ENCODE results near the gene MYH10. TPM values are rescaled to one million over a fixed set of nuclear protein-coding genes. Genes with fewer than 3 reads are reported as not detected.

Gene MYH10
- polyA plus RNA-seq, 1 donor = 73.6 TPM

DNA sequence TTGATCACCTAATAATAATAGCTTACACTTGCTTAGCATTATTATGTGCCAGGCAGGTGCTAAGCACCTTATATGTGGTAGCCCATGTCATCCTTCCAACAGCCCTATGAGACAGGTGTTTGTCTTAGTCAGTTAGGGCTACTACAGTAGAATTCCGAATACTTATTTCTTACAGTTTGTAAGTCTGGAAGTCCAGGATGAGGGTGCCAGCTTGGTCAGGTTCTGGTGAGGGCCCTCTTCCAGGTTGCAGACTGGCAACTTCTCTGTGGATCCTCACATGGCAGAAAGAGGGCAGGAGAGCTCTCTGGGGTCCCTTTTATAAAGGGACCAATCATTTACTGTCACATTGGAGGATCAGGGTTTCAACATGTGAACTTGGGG is 19.6 kb upstream of the MYH10 start:
- no peaks in the 10 kb centered on the region for H3K27me3 ChIP-seq (ENCODE audit: control insufficient read depth, insufficient read depth, low read length)
- H3K9me3 ChIP-seq (ENCODE audit: control insufficient read depth, low read depth, low read length) = no peaks in the 10 kb centered on the region
- no peak for DNase-seq
- H3K4me1 ChIP-seq (ENCODE audit: control insufficient read depth, insufficient read depth, low read length) = no peaks in the 10 kb centered on the region
- H3K4me3 ChIP-seq (ENCODE audit: low read length) = no peak overlapping the region
- no peak overlapping the region for H3K27ac ChIP-seq (ENCODE audit: low read length)
- H3K36me3 ChIP-seq (ENCODE audit: control insufficient read depth, insufficient read depth, low read length) = no peaks in the 10 kb centered on the region
- no CpG with 5 or more reads among the region's 1 CpG for WGBS (ENCODE audit: insufficient coverage, low lambda C conversion rate)

DNA sequence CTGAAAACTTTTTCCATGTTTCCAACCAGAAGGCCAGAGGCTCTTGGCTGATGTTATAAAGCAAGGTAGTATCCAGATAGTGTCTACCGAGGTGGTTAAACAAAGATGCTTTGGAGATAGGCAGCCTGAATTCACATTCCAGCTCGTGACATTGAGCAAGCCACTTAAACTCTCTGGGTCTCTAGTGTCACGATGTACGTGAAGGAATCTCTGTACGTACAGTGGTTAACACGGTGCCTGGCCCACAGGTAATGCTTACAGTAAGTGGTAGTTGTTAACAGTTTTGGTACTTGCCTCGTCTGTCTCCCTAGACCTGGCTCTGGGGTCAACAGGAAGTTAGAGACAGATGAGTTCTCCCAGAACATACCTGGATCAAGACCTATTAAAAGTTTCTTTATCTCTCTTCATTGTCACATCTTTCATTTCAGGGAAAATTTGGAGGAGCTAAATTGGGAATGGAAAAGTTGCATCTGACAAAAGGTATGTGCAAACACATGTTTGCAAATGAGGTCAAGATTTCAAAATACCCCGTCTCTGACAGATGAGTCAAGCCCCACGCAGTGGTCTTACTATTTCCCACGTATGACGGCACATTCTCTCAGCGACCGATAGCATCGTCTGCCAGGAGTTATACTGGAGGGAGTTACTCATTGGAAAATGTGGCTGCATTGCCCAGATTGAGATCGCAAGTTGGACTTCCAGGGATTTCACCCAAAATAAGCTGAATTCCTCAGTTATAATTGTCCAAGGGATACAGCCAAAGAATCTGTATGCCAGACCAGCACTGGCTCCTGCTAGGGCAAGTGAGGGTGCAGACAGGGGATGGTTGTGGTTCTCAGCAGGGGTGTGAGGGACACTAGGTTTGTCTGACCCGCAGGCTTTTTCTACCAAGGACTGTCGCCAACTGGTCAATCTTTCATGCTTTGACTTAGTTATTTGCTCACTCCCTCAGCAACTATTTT is 18.9 kb upstream of the MYH10 start:
- Histone ChIP-seq H3K4me3 (ENCODE audit: low read length) (no peak overlapping the region), H3K9me3 (ENCODE audit: control insufficient read depth, low read depth, low read length) (no peaks in the 10 kb centered on the region), H3K27ac (ENCODE audit: low read length) (no peak overlapping the region), H3K27me3 (ENCODE audit: control insufficient read depth, insufficient read depth, low read length) (no peaks in the 10 kb centered on the region), H3K4me1 (ENCODE audit: control insufficient read depth, insufficient read depth, low read length) (no peaks in the 10 kb centered on the region), H3K36me3 (ENCODE audit: control insufficient read depth, insufficient read depth, low read length) (no peaks in the 10 kb centered on the region)
- WGBS (ENCODE audit: insufficient coverage, low lambda C conversion rate) = no CpG with 5 or more reads among the region's 17 CpGs
- no peak for DNase-seq

DNA sequence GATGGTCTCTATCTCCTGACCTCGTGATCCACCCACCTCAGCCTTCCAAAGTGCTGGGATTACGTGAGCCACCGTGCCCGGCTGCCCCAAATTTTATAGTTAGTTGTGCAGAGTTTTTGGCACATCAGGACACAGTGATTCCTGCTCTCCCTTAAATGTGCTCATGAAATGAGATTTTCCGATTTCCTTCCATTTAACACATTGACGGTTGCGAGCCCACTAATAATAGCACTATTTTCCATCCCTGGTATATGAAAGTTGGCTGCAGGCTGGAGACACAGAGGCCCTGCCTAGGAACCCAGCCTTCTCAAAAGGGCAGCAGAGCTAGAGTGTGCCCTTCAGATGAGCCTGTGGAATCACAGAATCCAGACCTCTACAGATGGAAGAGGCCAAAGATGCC is 17.4 kb upstream of the MYH10 start:
- no peaks in the 10 kb centered on the region for H3K4me1 ChIP-seq (ENCODE audit: control insufficient read depth, insufficient read depth, low read length)
- DNase-seq = no peak
- no peak overlapping the region for H3K27ac ChIP-seq (ENCODE audit: low read length)
- WGBS (ENCODE audit: insufficient coverage, low lambda C conversion rate) = no CpG with 5 or more reads among the region's 7 CpGs
- no peaks in the 10 kb centered on the region for H3K36me3 ChIP-seq (ENCODE audit: control insufficient read depth, insufficient read depth, low read length)
- no peaks in the 10 kb centered on the region for H3K9me3 ChIP-seq (ENCODE audit: control insufficient read depth, low read depth, low read length)
- H3K4me3 ChIP-seq (ENCODE audit: low read length) = no peak overlapping the region
- H3K27me3 ChIP-seq (ENCODE audit: control insufficient read depth, insufficient read depth, low read length) = no peaks in the 10 kb centered on the region

DNA sequence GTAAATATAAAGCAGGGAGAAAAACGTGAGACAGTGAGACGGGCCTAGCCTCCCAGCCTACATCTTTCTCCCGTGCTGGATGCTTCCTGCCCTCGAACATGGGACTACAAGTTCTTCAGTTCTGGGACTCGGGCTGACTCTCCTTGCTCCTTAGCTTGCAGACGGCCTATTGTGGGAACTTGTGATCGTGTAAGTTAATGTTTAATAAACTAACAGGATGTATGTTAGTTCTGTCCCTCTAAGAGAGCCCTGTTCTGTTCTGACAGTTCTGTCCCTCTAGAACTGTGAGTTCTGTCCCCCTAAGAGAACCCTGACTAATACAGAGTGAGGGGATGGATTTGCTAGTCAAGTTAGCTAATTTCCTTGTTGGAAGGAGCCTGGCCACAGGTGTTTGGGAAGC is 16.7 kb upstream of the MYH10 start:
- Histone ChIP-seq H3K9me3 (ENCODE audit: control insufficient read depth, low read depth, low read length) (no peaks in the 10 kb centered on the region), H3K4me3 (ENCODE audit: low read length) (no peak overlapping the region), H3K4me1 (ENCODE audit: control insufficient read depth, insufficient read depth, low read length) (no peaks in the 10 kb centered on the region), H3K36me3 (ENCODE audit: control insufficient read depth, insufficient read depth, low read length) (no peaks in the 10 kb centered on the region), H3K27ac (ENCODE audit: low read length) (no peak overlapping the region), H3K27me3 (ENCODE audit: control insufficient read depth, insufficient read depth, low read length) (no peaks in the 10 kb centered on the region)
- peak in 1 of 2 donors; percentile 52 for DNase-seq
- WGBS (ENCODE audit: insufficient coverage, low lambda C conversion rate) = no CpG with 5 or more reads among the region's 7 CpGs

DNA sequence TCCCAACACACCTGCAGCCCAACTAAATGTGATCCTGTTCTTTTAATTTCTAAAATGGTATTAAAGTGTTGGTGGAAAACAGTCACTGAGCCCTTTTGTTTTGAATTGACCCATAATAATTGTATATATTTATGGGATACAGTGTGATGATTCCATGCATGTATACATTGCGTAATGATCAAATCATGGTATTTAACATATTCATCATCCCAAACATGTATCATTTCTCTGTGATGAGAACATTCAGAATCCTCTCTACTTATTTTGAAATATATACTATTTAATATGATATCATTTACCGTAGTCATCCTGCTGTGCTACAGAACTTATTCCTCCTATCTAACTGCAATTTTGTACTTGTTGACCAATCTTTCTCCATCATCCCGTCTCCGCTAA is 14.0 kb upstream of the MYH10 start:
- WGBS (ENCODE audit: insufficient coverage, low lambda C conversion rate) = 100% methylated on average over 4 of the region's 4 CpGs
- H3K36me3 ChIP-seq (ENCODE audit: control insufficient read depth, insufficient read depth, low read length) = no peaks in the 10 kb centered on the region
- H3K4me1 ChIP-seq (ENCODE audit: control insufficient read depth, insufficient read depth, low read length) = no peaks in the 10 kb centered on the region
- H3K9me3 ChIP-seq (ENCODE audit: control insufficient read depth, low read depth, low read length) = no peaks in the 10 kb centered on the region
- no peak overlapping the region for H3K27ac ChIP-seq (ENCODE audit: low read length)
- H3K27me3 ChIP-seq (ENCODE audit: control insufficient read depth, insufficient read depth, low read length) = no peaks in the 10 kb centered on the region
- no peak for DNase-seq
- H3K4me3 ChIP-seq (ENCODE audit: low read length) = no peak overlapping the region

DNA sequence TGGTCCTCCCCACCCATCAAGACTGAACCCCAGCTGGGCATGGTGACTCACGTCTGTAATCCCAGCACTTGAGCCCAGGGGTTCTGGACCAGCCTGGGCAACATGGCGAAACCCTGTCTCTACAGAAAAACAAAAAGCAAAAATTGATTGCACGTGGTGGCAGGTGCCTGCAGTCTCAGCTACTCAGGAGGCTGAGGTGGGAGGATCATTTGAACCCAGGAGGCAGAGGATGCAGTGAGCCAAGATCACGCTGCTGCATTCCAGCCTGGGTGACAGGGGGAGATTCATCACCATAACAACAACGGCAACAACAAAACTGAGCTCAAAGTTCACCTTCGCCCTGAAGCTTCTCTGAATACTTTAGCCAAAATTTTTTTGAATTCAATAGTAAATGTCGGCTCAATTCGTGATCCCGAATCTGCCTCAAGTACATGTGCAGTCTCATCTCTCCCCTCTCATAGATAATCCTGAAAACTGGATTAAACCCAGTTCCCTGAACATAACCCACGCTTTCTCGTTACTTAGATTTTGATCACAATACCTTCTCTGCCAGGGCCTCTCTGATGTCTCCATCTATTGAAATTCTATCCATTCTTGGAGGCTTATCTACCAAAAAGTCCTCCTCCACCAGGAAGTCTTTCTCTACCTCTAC is 13.5 kb upstream of the MYH10 start:
- Histone ChIP-seq H3K27me3 (ENCODE audit: control insufficient read depth, insufficient read depth, low read length) (no peaks in the 10 kb centered on the region), H3K9me3 (ENCODE audit: control insufficient read depth, low read depth, low read length) (no peaks in the 10 kb centered on the region), H3K36me3 (ENCODE audit: control insufficient read depth, insufficient read depth, low read length) (no peaks in the 10 kb centered on the region), H3K27ac (ENCODE audit: low read length) (no peak overlapping the region), H3K4me3 (ENCODE audit: low read length) (no peak overlapping the region), H3K4me1 (ENCODE audit: control insufficient read depth, insufficient read depth, low read length) (no peaks in the 10 kb centered on the region)
- 58% methylated on average over 4 of the region's 11 CpGs for WGBS (ENCODE audit: insufficient coverage, low lambda C conversion rate)
- DNase-seq = peak in 1 of 2 donors; percentile 37

DNA sequence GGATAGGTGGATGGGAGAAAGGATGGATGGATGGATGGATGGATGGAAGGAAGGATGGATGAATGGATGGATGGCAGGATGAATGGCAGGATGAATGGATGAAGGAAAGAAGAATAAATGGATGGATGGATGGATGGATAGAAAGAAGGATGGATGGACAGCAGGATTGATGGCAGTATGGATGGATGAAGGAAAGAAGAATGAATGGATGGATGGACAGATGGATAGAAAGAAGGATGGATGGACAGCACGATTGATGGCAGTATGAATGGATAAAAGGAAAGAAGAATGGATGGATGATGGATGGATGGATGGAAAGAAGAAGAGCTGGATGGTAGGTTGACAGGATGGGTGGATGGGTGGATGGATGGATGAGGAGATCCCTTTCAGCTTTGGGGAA is 9.2 kb upstream of the MYH10 start:
- DNase-seq = no peak
- H3K27me3 ChIP-seq (ENCODE audit: control insufficient read depth, insufficient read depth, low read length) = no peaks in the 10 kb centered on the region
- H3K4me3 ChIP-seq (ENCODE audit: low read length) = no peak overlapping the region
- no peaks in the 10 kb centered on the region for H3K4me1 ChIP-seq (ENCODE audit: control insufficient read depth, insufficient read depth, low read length)
- H3K36me3 ChIP-seq (ENCODE audit: control insufficient read depth, insufficient read depth, low read length) = no peaks in the 10 kb centered on the region
- 100% methylated on average over 1 of the region's 1 CpG for WGBS (ENCODE audit: insufficient coverage, low lambda C conversion rate)
- H3K27ac ChIP-seq (ENCODE audit: low read length) = no peak overlapping the region
- H3K9me3 ChIP-seq (ENCODE audit: control insufficient read depth, low read depth, low read length) = no peaks in the 10 kb centered on the region

DNA sequence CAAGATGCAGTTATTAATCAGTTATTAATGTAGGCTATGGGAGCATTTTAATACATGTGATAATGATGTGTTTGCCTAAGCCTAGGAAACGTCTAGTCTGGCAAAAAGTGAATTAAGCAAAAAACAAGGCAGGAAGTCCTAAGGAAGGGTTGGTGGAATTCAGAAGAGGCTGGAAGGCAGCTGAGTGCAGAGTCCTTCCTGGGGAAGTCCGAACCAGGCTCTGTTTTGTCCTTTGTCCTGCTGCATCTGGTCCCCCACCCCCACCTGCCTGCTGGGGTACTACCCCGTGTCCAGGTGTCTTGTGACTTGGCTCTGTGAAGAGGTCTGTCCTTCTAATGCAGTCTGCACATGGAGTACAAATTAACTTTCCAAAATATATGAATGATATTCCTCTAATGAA is 1.5 kb upstream of the MYH10 start:
- Histone ChIP-seq H3K27ac (ENCODE audit: low read length) (peak overlapping the region; percentile 93), H3K27me3 (ENCODE audit: control insufficient read depth, insufficient read depth, low read length) (no peaks in the 10 kb centered on the region), H3K4me3 (ENCODE audit: low read length) (peak overlapping the region; percentile 61), H3K9me3 (ENCODE audit: control insufficient read depth, low read depth, low read length) (no peaks in the 10 kb centered on the region), H3K36me3 (ENCODE audit: control insufficient read depth, insufficient read depth, low read length) (no peaks in the 10 kb centered on the region), H3K4me1 (ENCODE audit: control insufficient read depth, insufficient read depth, low read length) (peaks cover 4% of the 10 kb centered on the region)
- DNase-seq = peak; percentile 80 to 89
- WGBS (ENCODE audit: insufficient coverage, low lambda C conversion rate) = no CpG with 5 or more reads among the region's 3 CpGs

DNA sequence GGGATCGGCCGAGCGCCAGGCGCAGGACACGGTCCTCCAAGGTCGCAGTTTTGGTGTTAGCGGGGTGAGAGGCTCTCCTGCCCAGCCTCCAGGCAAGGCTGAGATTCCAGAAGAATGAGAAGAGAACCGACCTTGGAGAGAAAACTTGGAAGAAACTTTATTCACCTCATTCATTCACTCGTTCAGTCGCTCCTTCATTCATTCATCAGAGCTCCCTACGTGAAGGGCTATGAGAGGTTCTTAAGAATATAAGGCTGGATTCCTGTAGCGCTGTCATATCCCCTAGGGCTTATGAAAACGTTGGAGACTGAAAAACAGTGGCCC is 991 bp upstream of the MYH10 start:
- no peaks in the 10 kb centered on the region for H3K36me3 ChIP-seq (ENCODE audit: control insufficient read depth, insufficient read depth, low read length)
- peak overlapping the region; percentile 93 for H3K27ac ChIP-seq (ENCODE audit: low read length)
- DNase-seq = no peak
- 0% methylated on average over 2 of the region's 13 CpGs for WGBS (ENCODE audit: insufficient coverage, low lambda C conversion rate)
- H3K4me1 ChIP-seq (ENCODE audit: control insufficient read depth, insufficient read depth, low read length) = peaks cover 4% of the 10 kb centered on the region
- H3K9me3 ChIP-seq (ENCODE audit: control insufficient read depth, low read depth, low read length) = no peaks in the 10 kb centered on the region
- H3K27me3 ChIP-seq (ENCODE audit: control insufficient read depth, insufficient read depth, low read length) = no peaks in the 10 kb centered on the region
- peak overlapping the region; percentile 61 for H3K4me3 ChIP-seq (ENCODE audit: low read length)

DNA sequence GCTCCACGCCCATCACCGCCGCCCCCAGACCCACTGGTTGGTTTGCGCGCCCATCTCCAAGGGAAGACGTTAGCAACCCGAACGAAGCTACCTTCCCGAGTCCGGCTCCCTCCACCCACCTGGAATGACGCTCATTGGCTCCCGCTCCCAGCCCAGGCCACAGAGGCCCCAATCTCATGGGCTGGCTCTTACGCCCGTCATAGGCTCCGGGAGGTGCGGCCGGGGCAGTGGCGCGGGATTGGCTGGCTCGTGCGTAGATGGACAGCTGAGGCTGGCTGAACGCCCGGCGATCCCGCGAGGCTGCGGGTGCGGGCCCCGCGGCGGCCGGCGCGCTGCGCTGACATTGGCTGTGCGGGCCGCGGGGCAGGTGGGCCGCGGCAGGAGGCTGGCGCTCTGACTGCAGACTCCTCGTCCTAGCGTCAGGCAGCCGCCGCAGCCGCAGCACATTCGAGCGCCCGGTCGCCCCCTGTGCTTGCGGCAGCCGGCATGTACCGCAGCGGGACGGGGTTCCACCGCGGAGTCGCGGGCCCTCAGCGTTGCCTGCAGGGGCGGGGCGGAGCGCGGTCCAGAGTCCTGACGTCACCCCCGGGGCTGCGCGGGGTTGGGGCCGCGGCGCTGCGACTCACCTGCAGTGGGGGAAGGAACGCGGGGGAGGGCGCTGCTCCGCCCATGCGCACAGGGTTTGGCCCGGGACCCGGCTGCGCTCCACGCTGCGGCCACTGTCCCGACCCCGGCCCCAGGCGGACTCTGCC is 453 bp upstream of the MYH10 start:
- H3K4me1 ChIP-seq (ENCODE audit: control insufficient read depth, insufficient read depth, low read length) = peaks cover 4% of the 10 kb centered on the region
- H3K27ac ChIP-seq (ENCODE audit: low read length) = peak overlapping the region; percentile 93
- H3K4me3 ChIP-seq (ENCODE audit: low read length) = peak overlapping the region; percentile 97
- H3K27me3 ChIP-seq (ENCODE audit: control insufficient read depth, insufficient read depth, low read length) = no peaks in the 10 kb centered on the region
- WGBS (ENCODE audit: insufficient coverage, low lambda C conversion rate) = no CpG with 5 or more reads among the region's 85 CpGs
- no peaks in the 10 kb centered on the region for H3K9me3 ChIP-seq (ENCODE audit: control insufficient read depth, low read depth, low read length)
- DNase-seq = peak; percentile 99 to 100
- H3K36me3 ChIP-seq (ENCODE audit: control insufficient read depth, insufficient read depth, low read length) = no peaks in the 10 kb centered on the region

All from large intestine (tissue), 3 donors.